HepG2 (cell line): ENCODE results near the gene SLC9A8. TPM values are rescaled to one million over a fixed set of nuclear protein-coding genes. Genes with fewer than 3 reads are reported as not detected.

Source experiments
- AFF4 ChIP-seq: sonication (generic); formaldehyde crosslinking; IDR thresholded peaks from 2 replicates; pipeline ENCODE4 v1.4.0; 2020; ENCODE audit warnings: missing genetic modification reagents
- BRF2 ChIP-seq: sonication (generic); formaldehyde crosslinking; IDR thresholded peaks from 2 replicates; pipeline ENCODE4 v1.8.1; 2022; ENCODE audit warnings: mild to moderate bottlenecking, missing genetic modification reagents
- HMGXB4 ChIP-seq, 2 experiments: sonication (generic) in 1 of 2; formaldehyde crosslinking in 1 of 2; IDR thresholded peaks; 2 replicates each; pipeline versions ENCODE4 v1.4.0 to v1.6.1; 2018 to 2020; ENCODE audit warnings: missing genetic modification reagents in 2 of 2, borderline replicate concordance in 1 of 2, low read depth in 1 of 2, mild to moderate bottlenecking in 1 of 2, missing biosample characterization in 1 of 2
- IKZF1 ChIP-seq: fragments of 450-650 bp; IDR thresholded peaks from 2 replicates; pipeline ENCODE4 v1.7.1; 2016
- RFX1 ChIP-seq: fragments of 450-650 bp; IDR thresholded peaks from 2 replicates; pipeline ENCODE4 v1.6.1; 2017
- SALL1 ChIP-seq: sonication (generic); formaldehyde crosslinking; IDR thresholded peaks from 2 replicates; pipeline ENCODE4 v1.8.0; 2022; ENCODE audit warnings: mild to moderate bottlenecking, missing genetic modification reagents
- TERF1 ChIP-seq: sonication (generic); formaldehyde crosslinking; IDR thresholded peaks from 2 replicates; pipeline ENCODE4 v1.8.0; 2022; ENCODE audit warnings: mild to moderate bottlenecking, missing genetic modification reagents, moderate library complexity
- ZBTB1 ChIP-seq: sonication (generic); formaldehyde crosslinking; IDR thresholded peaks from 2 replicates; pipeline ENCODE4 v1.4.0; 2020; ENCODE audit warnings: missing genetic modification reagents, borderline replicate concordance
- ZBTB25 ChIP-seq: IDR thresholded peaks from 2 replicates; pipeline ENCODE4 v1.6.1; 2018; ENCODE audit warnings: missing genetic modification reagents
- ZFYVE20 ChIP-seq: sonication (generic); formaldehyde crosslinking; IDR thresholded peaks from 2 replicates; pipeline ENCODE4 v1.8.0; 2023; ENCODE audit warnings: low read depth, mild to moderate bottlenecking, moderate library complexity, missing genetic modification reagents, borderline replicate concordance
- ZHX1 ChIP-seq: sonication (generic); formaldehyde crosslinking; IDR thresholded peaks from 2 replicates; pipeline ENCODE4 v1.8.1; 2022; ENCODE audit warnings: low read depth, mild to moderate bottlenecking, missing genetic modification reagents
- ZNF143 ChIP-seq: sonication (generic); formaldehyde crosslinking; IDR thresholded peaks from 2 replicates; pipeline ENCODE4 v1.4.0; 2020; ENCODE audit warnings: missing genetic modification reagents
- ZNF563 ChIP-seq: sonication (generic); formaldehyde crosslinking; IDR thresholded peaks from 2 replicates; pipeline ENCODE4 v1.8.0; 2022; ENCODE audit warnings: mild to moderate bottlenecking, moderate library complexity, missing genetic modification reagents
- ZNF878 ChIP-seq: sonication (generic); formaldehyde crosslinking; IDR thresholded peaks from 2 replicates; pipeline ENCODE4 v1.8.1; 2023; ENCODE audit warnings: mild to moderate bottlenecking, missing genetic modification reagents, moderate library complexity
- ZUFSP ChIP-seq: sonication (generic); formaldehyde crosslinking; IDR thresholded peaks from 2 replicates; pipeline ENCODE4 v1.9.0; 2021; ENCODE audit warnings: missing genetic modification reagents, mild to moderate bottlenecking, borderline replicate concordance
- polyA plus RNA-seq, 8 experiments: library from polyadenylated mRNA; depleted of rRNA in 3 of 8; stranded (reverse) in 7 of 8; unstranded in 1 of 8; fragments of >200 nt; fragmentation: Illumina TruSeq in 4 of 8; extraction: Trizol in 4 of 8; gene quantifications; 2 replicates each; pipeline versions ENCODE4 v1.2.1 to v1.2.3, GENCODE V29; 2011 to 2016; ENCODE audit warnings: low read depth in 4 of 8, missing spikeins in 1 of 8, mixed read lengths in 1 of 8; ENCODE audit not compliant: insufficient read depth in 1 of 8
- total RNA-seq, 5 experiments: library from RNA; depleted of rRNA; stranded (reverse); fragments of >200 nt; fragmentation: Illumina TruSeq; extraction: Trizol; gene quantifications; 2 replicates each; pipeline ENCODE4 v1.2.3, GENCODE V29; 2016; ENCODE audit warnings: low read depth in 1 of 5

The SLC9A8 gene
- total and polyA plus RNA-seq, 2 of the 13 experiments (the other 11 are each of a cell fraction or from before 2014, with no cell fraction given), result 4.1 to 7.4 TPM

- TF ChIP-seq SALL1 (CRISPR knock-in tag), result peak; percentile 85
- peak in 1 of 2 experiments; percentile 38; a peak in 1 of 4 replicates for TF ChIP-seq HMGXB4 (CRISPR knock-in tag; IDR thresholded peaks at IDR 0.05; ENCODE audit: borderline replicate concordance in 1 of 2, low read depth in 1 of 2)
- peak; percentile 58; the same call in 1 of the 2 replicates for TF ChIP-seq RFX1
- TF ChIP-seq ZFYVE20 (CRISPR knock-in tag), result no peak
- TF ChIP-seq ZNF878 (CRISPR knock-in tag), result no peak
- TF ChIP-seq IKZF1, result no peak
- no peak for TF ChIP-seq AFF4 (CRISPR knock-in tag)
- TF ChIP-seq ZHX1, result no peak
- TF ChIP-seq ZNF563, result no peak
- TF ChIP-seq ZUFSP (CRISPR knock-in tag), result no peak
- no peak for TF ChIP-seq BRF2
- no peak for TF ChIP-seq ZNF143 (CRISPR knock-in tag)
- no peak for TF ChIP-seq ZBTB1 (CRISPR knock-in tag)
- TF ChIP-seq ZBTB25 (CRISPR knock-in tag), result peak; percentile 60; the same call in 1 of the 2 replicates
- no peak for TF ChIP-seq TERF1 (CRISPR knock-in tag)
Measured at GRCh38 chr20:49775229-49775693, 37.4 kb upstream of the SLC9A8 start (continued).
